OCI-LY1 (cell line): ENCODE measurements around the gene CD226.

ENCODE experiments used
- H2AFZ ChIP-seq: fragments of 200-600 bp; sonication (generic), shearing (Covaris generic); 2 replicates; pipeline ENCODE4 v1.6.0; 2014; ENCODE audit warnings: antibody characterized with exemption, mild to moderate bottlenecking, low read length
- H3F3A ChIP-seq: fragments of 200-600 bp; sonication (generic), shearing (Covaris generic); 2 replicates; pipeline ENCODE4 v1.6.0; 2014; ENCODE audit warnings: mild to moderate bottlenecking, antibody characterized with exemption, low read length, moderate library complexity; ENCODE audit not compliant: insufficient read depth
- H3K27ac ChIP-seq: fragments of 200-600 bp; sonication (generic); 2 replicates; pipeline ENCODE4 v1.5.1; 2014; ENCODE audit warnings: low read length, mixed run types, mild to moderate bottlenecking, low read depth; ENCODE audit not compliant: poor library complexity, severe bottlenecking
- H3K27me3 ChIP-seq: fragments of 200-600 bp; sonication (generic); 2 replicates; pipeline ENCODE4 v1.6.0; 2014; ENCODE audit warnings: antibody characterized with exemption, mild to moderate bottlenecking, low read length, moderate library complexity; ENCODE audit not compliant: insufficient read depth
- H3K36me3 ChIP-seq: fragments of 200-600 bp; sonication (generic); 2 replicates; pipeline ENCODE4 v1.6.1; 2014; ENCODE audit warnings: mild to moderate bottlenecking, antibody characterized with exemption, low read length, moderate library complexity, mixed read lengths; ENCODE audit not compliant: insufficient read depth
- H3K4me1 ChIP-seq: fragments of 200-600 bp; sonication (generic); 2 replicates; pipeline ENCODE4 v1.5.1; 2014; ENCODE audit warnings: mild to moderate bottlenecking, low read length, moderate library complexity; ENCODE audit not compliant: insufficient read depth, severe bottlenecking
- H3K4me2 ChIP-seq: fragments of 200-600 bp; sonication (generic), shearing (Covaris generic); 2 replicates; pipeline ENCODE4 v1.6.1; 2014; ENCODE audit warnings: low read length
- H3K4me3 ChIP-seq: fragments of 200-600 bp; sonication (generic); 2 replicates; pipeline ENCODE4 v1.5.1; 2014; ENCODE audit warnings: low read length, low read depth, mild to moderate bottlenecking, mixed read lengths; ENCODE audit not compliant: poor library complexity, severe bottlenecking
- H3K79me2 ChIP-seq: fragments of 200-600 bp; shearing (Covaris generic); 2 replicates; pipeline ENCODE4 v1.6.1; 2016; ENCODE audit warnings: mixed run types, low read length, mixed read lengths; ENCODE audit not compliant: insufficient read depth
- H3K9ac ChIP-seq: fragments of 200-600 bp; sonication (generic), shearing (Covaris generic); 2 replicates; pipeline ENCODE4 v1.6.1; 2014; ENCODE audit warnings: mild to moderate bottlenecking, low read length, mixed read lengths
- H3K9me2 ChIP-seq: fragments of 200-600 bp; sonication (generic), shearing (Covaris generic); 2 replicates; pipeline ENCODE4 v1.6.1; 2014; ENCODE audit warnings: low read depth, mild to moderate bottlenecking, low read length, mixed read lengths
- H3K9me3 ChIP-seq: fragments of 200-600 bp; shearing (Covaris generic); 2 replicates; pipeline ENCODE4 v1.6.1; 2014; ENCODE audit warnings: low read length, mixed read lengths
- H4K20me1 ChIP-seq: fragments of 200-600 bp; sonication (generic), shearing (Covaris generic); 2 replicates; pipeline ENCODE4 v1.6.0; 2016; ENCODE audit warnings: mild to moderate bottlenecking, low read length; ENCODE audit not compliant: insufficient read depth
- CTCF ChIP-seq: fragments of 200-600 bp; sonication (generic), shearing (Covaris generic); IDR thresholded peaks from 2 replicates; pipeline ENCODE4 v1.5.1; 2017; ENCODE audit warnings: mild to moderate bottlenecking, antibody characterized with exemption, low read length, moderate library complexity, mixed read lengths
- EZH2 ChIP-seq: fragments of 200-600 bp; sonication (generic), shearing (Covaris generic); IDR thresholded peaks from 2 replicates; pipeline ENCODE4 v1.8.0; 2017; ENCODE audit warnings: borderline replicate concordance, mixed run types, mild to moderate bottlenecking, antibody characterized with exemption, low read length, moderate library complexity, mixed read lengths

CD226 gene

GRCh38 chr18:69947361-69948133, at the start of gene CD226:
Gene CD226 (minus strand): TSS chr18:69947873. CDS start chr18:69947406, 467 bp downstream.
- Histone ChIP-seq H3K27ac (no peak within 1 kb of the TSS), H3F3A (no peaks in the 10 kb centered on the region), H3K79me2 (no peaks in the 10 kb centered on the region), H3K4me1 (peaks cover 9% of the 10 kb centered on the region), H3K4me3 (no peak within 1 kb of the TSS), H3K4me2 (no peak within 1 kb of the TSS; the same call in 1 of the 2 replicates), H3K9me2 (no peaks in the 10 kb centered on the region), H2AFZ (no peak within 1 kb of the TSS), H4K20me1 (no peaks in the 10 kb centered on the region), H3K36me3 (no peaks in the 10 kb centered on the region), H3K27me3 (no peaks in the 10 kb centered on the region), H3K9ac (no peak within 1 kb of the TSS), H3K9me3 (no peaks in the 10 kb centered on the region)
- TF ChIP-seq CTCF: no peak
- no peak for TF ChIP-seq EZH2

GRCh38 chr18:69996951-69997798, 49.5 kb upstream of the CD226 start:
- no peak for TF ChIP-seq CTCF

GRCh38 chr18:69996417-69996816, 48.7 kb upstream of the CD226 start:
- H3K27ac ChIP-seq: no peak overlapping the region
- no peaks in the 10 kb centered on the region for H3K9me3 ChIP-seq
- TF ChIP-seq CTCF: no peak
- TF ChIP-seq EZH2: no peak
- no peaks in the 10 kb centered on the region for H3K36me3 ChIP-seq
- no peak overlapping the region for H3K9ac ChIP-seq
- H3K27me3 ChIP-seq: no peaks in the 10 kb centered on the region
- H2AFZ ChIP-seq: no peak overlapping the region
- H3K79me2 ChIP-seq: no peaks in the 10 kb centered on the region
- no peaks in the 10 kb centered on the region for H4K20me1 ChIP-seq
- no peaks in the 10 kb centered on the region for H3K9me2 ChIP-seq
- H3F3A ChIP-seq: no peaks in the 10 kb centered on the region
- H3K4me3 ChIP-seq: no peak overlapping the region
- no peaks in the 10 kb centered on the region for H3K4me1 ChIP-seq
- no peak overlapping the region for H3K4me2 ChIP-seq

More at GRCh38 chr18:69996951-69997798, 49.5 kb upstream of the CD226 start:
- H3K27ac ChIP-seq: no peak overlapping the region
- H3K4me1 ChIP-seq: no peaks in the 10 kb centered on the region
- no peaks in the 10 kb centered on the region for H3K9me3 ChIP-seq
- H3K9ac ChIP-seq: no peak overlapping the region
- no peaks in the 10 kb centered on the region for H3K79me2 ChIP-seq
- H3K4me3 ChIP-seq: no peak overlapping the region
- no peaks in the 10 kb centered on the region for H3K27me3 ChIP-seq
- H4K20me1 ChIP-seq: no peaks in the 10 kb centered on the region
- no peak overlapping the region for H3K4me2 ChIP-seq
- no peak overlapping the region for H2AFZ ChIP-seq
- no peaks in the 10 kb centered on the region for H3F3A ChIP-seq
- no peaks in the 10 kb centered on the region for H3K9me2 ChIP-seq
- H3K36me3 ChIP-seq: no peaks in the 10 kb centered on the region
